Activated CD8-positive, alpha-beta memory T cell treated with anti-CD3 and anti-CD28 coated beads for 36 hours (primary cell): Measurements from ENCODE around the gene TMEM94. TPM values are rescaled to one million over a fixed set of nuclear protein-coding genes. Genes with fewer than 3 reads are reported as not detected.
"Not testable (repeated sequence)": the region's sequence is repeated elsewhere in the genome, so short reads cannot be mapped to it uniquely, and the experiment has no call there.

Source experiments
- CTCF ChIA-PET: fragments of 350-600 bp; sonication (Branson Sonifier 250); formaldehyde crosslinking; loops from one replicate; lab custom pipeline; 2021; ENCODE audit warnings: antibody characterized with exemption; lab: Charles Lee
- POLR2A ChIA-PET: fragments of 350-600 bp; sonication (Branson Sonifier 250); formaldehyde crosslinking; loops from one replicate; lab custom pipeline; 2021; ENCODE audit warnings: antibody characterized with exemption; lab: Charles Lee
- total RNA-seq, 2 experiments: library from RNA; stranded (reverse); gene quantifications; one replicate each; pipeline ENCODE4 v1.2.3, GENCODE V29; 2021

The TMEM94 gene
- 10 to 100 TPM; 61.5 TPM for total RNA-seq

- ChIA-PET POLR2A (interaction anchor here (0.5 to 2.1 kb wide), 8 partner anchors 21 to 329 kb away, joined by 3 to 10 read pairs (median 6); partner anchors contain the start of genes SLC25A19 and TSEN54), CTCF (interaction anchor here (0.6 to 2.0 kb wide), 11 partner anchors 15 to 291 kb away, joined by 3 to 7 read pairs (median 5); partner anchors contain the start of genes MIF4GD, SMIM5 and TSEN54)
Observed at GRCh38 chr17:75456417-75457046, at the start of gene TMEM94. TSS of gene TMEM94 (plus strand) at chr17:75456635. CDS start at chr17:75471906, 15,271 bp downstream.

GRCh38 chr17:75407655-75408352 is 48.6 kb upstream of the TMEM94 start:
- POLR2A ChIA-PET: interaction anchor here (0.7 kb wide), 1 partner anchor 137 kb away, joined by 6 read pairs; no protein-coding TSS in a partner anchor
- CTCF ChIA-PET: interaction anchor here (0.8 to 1.5 kb wide), 4 partner anchors 14 to 119 kb away, joined by 3 to 11 read pairs (median 3); partner anchors contain the start of gene SLC25A19

- CTCF ChIA-PET: interaction anchor here (0.5 to 0.9 kb wide), 3 partner anchors 71 to 120 kb away, joined by 3 to 5 read pairs (median 4); no protein-coding TSS in a partner anchor
- POLR2A ChIA-PET: interaction anchor here (0.6 to 0.7 kb wide), 2 partner anchors 93 to 150 kb away, joined by 3 read pairs; no protein-coding TSS in a partner anchor
Observed at GRCh38 chr17:75410141-75410540, 46.3 kb upstream of the TMEM94 start.

GRCh38 chr17:75411328-75412067 is 44.9 kb upstream of the TMEM94 start:
- CTCF ChIA-PET: interaction anchor here (0.7 to 2.1 kb wide), 12 partner anchors 66 to 450 kb away, joined by 3 to 11 read pairs (median 4); partner anchors contain the start of genes SLC25A19, TSEN54 and UNK
- POLR2A ChIA-PET: interaction anchor here (0.5 to 0.7 kb wide), 4 partner anchors 10 to 234 kb away, joined by 3 to 9 read pairs (median 5); no protein-coding TSS in a partner anchor

- POLR2A ChIA-PET: interaction anchor here (0.5 to 1.2 kb wide), 3 partner anchors 142 to 286 kb away, joined by 3 to 4 read pairs (median 3); partner anchors contain the start of gene MIF4GD
Observed at GRCh38 chr17:75412455-75413317, 43.7 kb upstream of the TMEM94 start.

GRCh38 chr17:75414488-75414887 is 41.9 kb upstream of the TMEM94 start:
- ChIA-PET CTCF (interaction anchor here (1.1 kb wide), 1 partner anchor 300 kb away, joined by 4 read pairs; no protein-coding TSS in a partner anchor), POLR2A (no interaction called here)

More at GRCh38 chr17:75412455-75413317, 43.7 kb upstream of the TMEM94 start:
- CTCF ChIA-PET: interaction anchor here (0.5 to 2.1 kb wide), 22 partner anchors 10 to 451 kb away, joined by 3 to 11 read pairs (median 4); partner anchors contain the start of genes ARMC7, MIF4GD, SLC25A19 and TMEM94

- POLR2A ChIA-PET: no interaction called here
- CTCF ChIA-PET: interaction anchor here (0.7 to 1.3 kb wide), 3 partner anchors 9 to 41 kb away, joined by 3 to 4 read pairs (median 3); partner anchors contain the start of genes GRB2 and TMEM94
Observed at GRCh38 chr17:75416006-75416405, 40.4 kb upstream of the TMEM94 start.

- ChIA-PET CTCF (no interaction called here), POLR2A (no interaction called here)
Observed at GRCh38 chr17:75417054-75417580, 39.3 kb upstream of the TMEM94 start.

GRCh38 chr17:75418531-75418930 is 37.9 kb upstream of the TMEM94 start:
- ChIA-PET POLR2A (interaction anchor here (0.5 kb wide), 1 partner anchor 1780 kb away, joined by 3 read pairs; no protein-coding TSS in a partner anchor), CTCF (no interaction called here)

- CTCF ChIA-PET: interaction anchor here (0.6 to 2.1 kb wide), 3 partner anchors 87 to 510 kb away, joined by 3 to 6 read pairs (median 4); partner anchors contain the start of gene TSEN54
- POLR2A ChIA-PET: no interaction called here
Observed at GRCh38 chr17:75428543-75429469, 27.6 kb upstream of the TMEM94 start.

- POLR2A ChIA-PET: no interaction called here
Observed at GRCh38 chr17:75430159-75430974, 26.1 kb upstream of the TMEM94 start.

GRCh38 chr17:75433218-75433783 is 23.1 kb upstream of the TMEM94 start:
- ChIA-PET POLR2A (no interaction called here), CTCF (interaction anchor here (0.6 to 0.7 kb wide), 2 partner anchors 111 to 315 kb away, joined by 3 read pairs; no protein-coding TSS in a partner anchor)

More at GRCh38 chr17:75430159-75430974, 26.1 kb upstream of the TMEM94 start:
- CTCF ChIA-PET: interaction anchor here (1.0 kb wide), 2 partner anchors 84 to 318 kb away, joined by 3 read pairs; no protein-coding TSS in a partner anchor

- CTCF ChIA-PET: interaction anchor here (0.6 kb wide), 1 partner anchor 319 kb away, joined by 3 read pairs; no protein-coding TSS in a partner anchor
- POLR2A ChIA-PET: not testable (repeated sequence)
Observed at GRCh38 chr17:75434433-75434832, 22.0 kb upstream of the TMEM94 start.

- CTCF ChIA-PET: interaction anchor here (1.2 kb wide), 1 partner anchor 351 kb away, joined by 3 read pairs; no protein-coding TSS in a partner anchor
- POLR2A ChIA-PET: not testable (repeated sequence)
Observed at GRCh38 chr17:75437404-75437803, 19.0 kb upstream of the TMEM94 start.

GRCh38 chr17:75439287-75439686 is 17.1 kb upstream of the TMEM94 start:
- CTCF ChIA-PET: no interaction called here
- POLR2A ChIA-PET: no interaction called here
